BJ (cell line): Measurements from ENCODE around the gene CTRB2. TPM values are rescaled to one million over a fixed set of nuclear protein-coding genes. Genes with fewer than 3 reads are reported as not detected.
"Not testable (repeated sequence)": the region's sequence is repeated elsewhere in the genome, so short reads cannot be mapped to it uniquely, and the experiment has no call there.

ENCODE experiments used
- CTCF ChIA-PET: fragments of 350-600 bp; formaldehyde crosslinking; extraction: SDS; loops from one replicate; lab custom pipeline; 2021; ENCODE audit warnings: antibody characterized with exemption, inconsistent platforms; lab: Yijun Ruan, JAX
- POLR2A ChIA-PET: fragments of 300-600 bp; sonication (Branson Sonifier 250); formaldehyde crosslinking; extraction: SDS; loops from one replicate; lab custom pipeline; 2021; ENCODE audit warnings: antibody characterized with exemption; lab: Charles Lee
- DNase-seq: peaks from one replicate; pipeline ENCODE4 v3.0.0-alpha.2; 2011; ENCODE audit warnings: low read depth
- H3K27me3 ChIP-seq: 2 replicates; pipeline ENCODE4 v1.6.0; 2011; ENCODE audit warnings: low read length; ENCODE audit not compliant: control insufficient read depth, insufficient read depth
- H3K36me3 ChIP-seq: 2 replicates; pipeline ENCODE4 v1.5.1; 2011; ENCODE audit warnings: low read length; ENCODE audit not compliant: control insufficient read depth, insufficient read depth
- H3K4me3 ChIP-seq: 2 replicates; pipeline ENCODE4 v1.5.1; 2011; ENCODE audit warnings: low read depth, mild to moderate bottlenecking, control low read depth, low read length
- polyA plus RNA-seq: library from polyadenylated mRNA; depleted of rRNA; stranded (reverse); fragments of >200 nt; gene quantifications from 2 replicates; pipeline ENCODE4 v1.2.3, GENCODE V29; 2011
- TF ChIP-seq, protein P1 (sequence below): IDR thresholded peaks from 2 replicates; pipeline ENCODE4 v1.5.1; 2011; ENCODE audit warnings: low read depth, mild to moderate bottlenecking, control low read depth, inconsistent platforms, low read length, moderate library complexity; ENCODE audit not compliant: insufficient read depth

Gene CTRB2
- polyA plus RNA-seq, 1 experiment, result not detected

- no peaks in the 10 kb centered on the region for H3K27me3 ChIP-seq
- CTCF ChIA-PET, result interaction anchor here (1.2 to 2.0 kb wide), 2 partner anchors 17 kb away, joined by 3 to 5 read pairs; no protein-coding TSS in a partner anchor
- POLR2A ChIA-PET, result no interaction called here
- no peak for DNase-seq
- TF ChIP-seq, protein P1, sequence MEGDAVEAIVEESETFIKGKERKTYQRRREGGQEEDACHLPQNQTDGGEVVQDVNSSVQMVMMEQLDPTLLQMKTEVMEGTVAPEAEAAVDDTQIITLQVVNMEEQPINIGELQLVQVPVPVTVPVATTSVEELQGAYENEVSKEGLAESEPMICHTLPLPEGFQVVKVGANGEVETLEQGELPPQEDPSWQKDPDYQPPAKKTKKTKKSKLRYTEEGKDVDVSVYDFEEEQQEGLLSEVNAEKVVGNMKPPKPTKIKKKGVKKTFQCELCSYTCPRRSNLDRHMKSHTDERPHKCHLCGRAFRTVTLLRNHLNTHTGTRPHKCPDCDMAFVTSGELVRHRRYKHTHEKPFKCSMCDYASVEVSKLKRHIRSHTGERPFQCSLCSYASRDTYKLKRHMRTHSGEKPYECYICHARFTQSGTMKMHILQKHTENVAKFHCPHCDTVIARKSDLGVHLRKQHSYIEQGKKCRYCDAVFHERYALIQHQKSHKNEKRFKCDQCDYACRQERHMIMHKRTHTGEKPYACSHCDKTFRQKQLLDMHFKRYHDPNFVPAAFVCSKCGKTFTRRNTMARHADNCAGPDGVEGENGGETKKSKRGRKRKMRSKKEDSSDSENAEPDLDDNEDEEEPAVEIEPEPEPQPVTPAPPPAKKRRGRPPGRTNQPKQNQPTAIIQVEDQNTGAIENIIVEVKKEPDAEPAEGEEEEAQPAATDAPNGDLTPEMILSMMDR, result no peak
- no peaks in the 10 kb centered on the region for H3K36me3 ChIP-seq
- H3K4me3 ChIP-seq, result no peak overlapping the region
Observed at GRCh38 chr16:75216127-75216526, 9.2 kb upstream of the CTRB2 start.

DNA sequence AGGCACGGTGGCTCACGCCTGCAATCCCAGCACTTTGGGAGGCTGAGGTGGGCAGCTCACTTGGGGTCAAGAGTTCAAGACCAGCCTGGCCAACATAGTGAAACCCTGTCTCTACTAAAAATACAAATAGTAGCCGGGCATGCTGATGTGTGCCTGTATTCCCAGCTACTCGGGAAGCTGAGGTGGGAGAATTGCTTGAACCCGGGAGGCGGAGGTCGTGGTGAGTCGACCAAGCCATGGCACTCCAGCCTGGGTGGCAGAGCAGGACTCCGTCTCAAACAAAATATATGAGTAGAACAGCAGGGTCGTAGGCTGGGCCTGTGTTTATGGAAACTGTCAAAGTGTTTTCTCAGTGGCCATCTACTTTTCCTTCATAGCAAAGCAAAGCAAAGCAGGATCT lies 4.3 kb upstream of the CTRB2 start:
- H3K36me3 ChIP-seq, H3K4me3 ChIP-seq, POLR2A ChIA-PET, DNase-seq, H3K27me3 ChIP-seq: not testable (repeated sequence)
- CTCF ChIA-PET, result interaction anchor here (2.8 kb wide), 1 partner anchor 23 kb away, joined by 11 read pairs; no protein-coding TSS in a partner anchor

DNA sequence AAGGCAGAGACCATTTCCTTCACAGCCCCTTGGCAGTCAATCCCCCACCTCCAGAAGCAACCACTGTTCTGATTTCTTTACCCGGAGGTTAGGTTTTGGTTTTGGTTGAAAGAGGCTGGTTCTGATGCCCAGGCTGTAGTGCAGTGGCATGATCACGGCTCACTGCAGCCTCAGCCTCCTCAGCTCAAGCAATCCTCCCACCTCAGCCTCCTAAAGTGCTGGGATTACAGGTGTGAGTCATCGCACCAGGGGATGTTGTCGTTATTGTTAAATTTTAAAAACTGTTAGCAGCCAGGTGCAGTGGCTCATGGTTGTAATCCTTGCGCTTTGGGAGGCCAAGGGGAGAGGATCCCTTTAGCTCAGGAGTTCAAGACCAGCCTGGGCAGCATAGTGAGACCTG lies 3.0 kb upstream of the CTRB2 start:
- ChIA-PET CTCF (interaction anchor here (2.8 kb wide), 1 partner anchor 24 kb away, joined by 11 read pairs; no protein-coding TSS in a partner anchor), POLR2A (no interaction called here)
- TF ChIP-seq, protein P1, result no peak
- no peak for DNase-seq
- Histone ChIP-seq H3K4me3 (no peak overlapping the region), H3K36me3 (no peaks in the 10 kb centered on the region), H3K27me3 (no peaks in the 10 kb centered on the region)

- H3K27me3 ChIP-seq, DNase-seq, H3K36me3 ChIP-seq, POLR2A ChIA-PET, H3K4me3 ChIP-seq: not testable (repeated sequence)
- CTCF ChIA-PET, result interaction anchor here (2.8 kb wide), 1 partner anchor 24 kb away, joined by 11 read pairs; no protein-coding TSS in a partner anchor
Observed at GRCh38 chr16:75209514-75209913, 2.6 kb upstream of the CTRB2 start.

DNA sequence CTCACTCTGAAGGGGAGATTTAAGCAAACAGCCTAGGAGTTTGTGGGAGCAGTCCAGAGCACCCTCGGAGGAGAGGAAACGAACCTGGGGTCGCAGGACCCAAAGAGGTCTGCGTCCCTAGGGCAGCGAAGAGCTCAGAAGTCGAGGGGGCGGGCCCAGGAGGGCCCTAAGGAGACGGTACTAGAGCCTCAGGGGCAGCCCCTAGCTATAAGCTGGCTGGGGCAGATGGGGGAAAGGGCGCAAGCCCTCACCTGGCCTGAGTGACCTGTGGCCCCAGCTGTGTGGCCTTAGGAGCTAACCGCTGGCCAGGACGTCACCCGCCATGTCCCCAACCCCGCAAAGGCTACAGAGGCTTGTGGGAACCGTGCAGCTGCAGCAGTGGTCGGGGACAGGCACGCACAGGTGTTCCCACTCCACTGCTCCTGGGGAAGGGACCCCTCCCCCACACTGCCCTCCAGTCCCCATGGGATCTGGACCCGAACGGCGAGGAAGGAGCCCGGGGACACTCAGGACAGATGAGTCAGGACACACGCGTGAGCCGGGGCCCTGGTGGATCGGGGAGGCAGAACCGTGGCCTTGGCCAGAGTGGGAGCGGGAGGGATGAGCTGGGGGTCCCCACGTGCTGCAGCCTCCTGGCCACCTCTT lies 2.0 kb upstream of the CTRB2 start:
- DNase-seq, result no peak
- H3K36me3 ChIP-seq, result no peaks in the 10 kb centered on the region
- no peak overlapping the region for H3K4me3 ChIP-seq
- TF ChIP-seq, protein P1, result no peak
- H3K27me3 ChIP-seq, result no peaks in the 10 kb centered on the region
- POLR2A ChIA-PET, result no interaction called here
- CTCF ChIA-PET, result interaction anchor here (1.0 to 2.8 kb wide), 2 partner anchors 10 to 25 kb away, joined by 4 to 11 read pairs; no protein-coding TSS in a partner anchor

DNA sequence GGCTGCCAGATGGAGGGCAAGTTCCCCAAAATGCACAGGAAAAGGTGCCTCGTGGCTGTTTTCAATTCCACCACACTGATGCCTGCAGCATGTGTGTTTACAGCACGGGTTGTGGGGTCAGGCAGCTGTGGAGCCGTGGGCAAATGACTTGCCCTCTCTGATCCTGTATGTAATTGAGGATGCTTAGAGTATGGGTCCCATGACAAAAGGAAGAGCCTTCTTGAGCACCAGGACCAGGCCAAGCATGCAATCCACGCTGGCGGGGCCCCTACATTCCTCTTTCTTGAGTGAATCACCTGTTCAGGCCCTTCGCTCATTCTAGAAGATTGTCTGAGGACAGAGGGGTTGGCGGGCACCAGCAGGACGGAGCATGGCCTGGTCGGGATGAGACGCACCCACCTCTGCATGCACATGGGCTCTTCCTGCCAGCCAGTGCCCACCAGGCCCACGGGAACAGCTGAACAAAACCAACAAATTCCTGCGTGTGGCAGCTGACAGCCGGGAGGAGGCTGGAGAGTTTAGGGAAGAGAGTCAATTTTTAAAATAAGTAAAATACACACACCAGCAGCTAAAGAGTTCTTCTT lies 1.4 kb upstream of the CTRB2 start:
- ChIA-PET CTCF (interaction anchor here (1.0 kb wide), 1 partner anchor 10 kb away, joined by 4 read pairs; no protein-coding TSS in a partner anchor), POLR2A (no interaction called here)
- no peak overlapping the region for H3K4me3 ChIP-seq
- TF ChIP-seq, protein P1, result no peak
- H3K36me3 ChIP-seq, result no peaks in the 10 kb centered on the region
- H3K27me3 ChIP-seq, result no peaks in the 10 kb centered on the region
- no peak for DNase-seq
